Activated CD4-positive, alpha-beta memory T cell treated with anti-CD3 and anti-CD28 coated beads for 36 hours (primary cell): Measurements from ENCODE around the gene HDHD5. TPM values are rescaled to one million over a fixed set of nuclear protein-coding genes. Genes with fewer than 3 reads are reported as not detected.

Experiments
- CTCF ChIA-PET: fragments of 350-600 bp; sonication (Branson Sonifier 250); formaldehyde crosslinking; loops from one replicate; lab custom pipeline; 2021; ENCODE audit warnings: antibody characterized with exemption, inconsistent platforms; lab: Charles Lee
- POLR2A ChIA-PET: fragments of 350-600 bp; sonication (Branson Sonifier 250); formaldehyde crosslinking; loops from one replicate; lab custom pipeline; 2021; ENCODE audit warnings: antibody characterized with exemption; lab: Charles Lee
- DNase-seq: peaks from one replicate; pipeline ENCODE4 v3.0.0-alpha.2; 2020
- H3K27ac Mint-ChIP-seq: one replicate; pipeline ENCODE4 v1.8.0; 2021; ENCODE audit warnings: mixed read lengths
- H3K27me3 Mint-ChIP-seq: one replicate; pipeline ENCODE4 v1.8.0; 2021; ENCODE audit warnings: mixed read lengths
- H3K36me3 Mint-ChIP-seq: one replicate; pipeline ENCODE4 v1.8.0; 2021; ENCODE audit warnings: mixed read lengths
- H3K4me1 Mint-ChIP-seq: one replicate; pipeline ENCODE4 v1.8.0; 2021; ENCODE audit warnings: low read depth, mixed read lengths
- H3K4me3 Mint-ChIP-seq: one replicate; pipeline ENCODE4 v1.8.0; 2021; ENCODE audit warnings: mild to moderate bottlenecking, mixed read lengths
- H3K9me3 Mint-ChIP-seq: one replicate; pipeline ENCODE4 v1.8.0; 2021; ENCODE audit warnings: mixed read lengths
- intact Hi-C: fragments of 100-400 bp; cut with micrococcal nuclease; formaldehyde crosslinking; loops from one replicate; pipeline ENCODE4 v1.15.1; 2023
- total RNA-seq, 2 experiments: library from RNA; stranded (reverse); gene quantifications; one replicate each; pipeline ENCODE4 v1.2.3, GENCODE V29; 2021

Gene HDHD5
- total RNA-seq, 2 experiments from 2014 or later, result 42.2 to 42.9 TPM

DNA sequence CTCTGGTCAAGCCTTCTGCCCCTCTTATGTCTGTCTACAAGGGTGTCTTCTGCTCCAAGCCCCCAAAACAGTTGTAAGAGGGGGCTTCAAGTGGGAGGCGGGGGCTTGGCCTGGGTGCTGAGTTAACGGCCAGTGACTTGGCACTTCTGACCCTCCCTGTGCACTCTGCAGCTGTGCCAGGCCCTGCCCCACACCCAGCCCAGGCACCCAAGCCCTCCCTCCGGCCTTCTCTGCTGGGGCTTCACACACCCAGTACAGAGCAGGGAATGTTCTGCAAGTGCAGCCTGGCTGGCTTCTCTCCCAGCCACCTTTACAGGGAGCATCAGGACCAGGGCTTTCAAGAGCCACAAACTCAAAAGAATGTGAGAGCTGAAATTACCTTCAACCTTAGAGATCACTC lies 41.7 kb downstream of the HDHD5 start:
- Mint-ChIP-seq H3K4me1 (peaks cover 44% of the 10 kb centered on the region), H3K4me3 (no peak overlapping the region), H3K9me3 (no peaks in the 10 kb centered on the region), H3K27me3 (peaks cover 10% of the 10 kb centered on the region), H3K36me3 (no peaks in the 10 kb centered on the region), H3K27ac (peak overlapping the region; percentile 35)
- ChIA-PET CTCF (interaction anchor here (1.2 to 3.7 kb wide), 3 partner anchors 10 to 384 kb away, joined by 3 to 18 read pairs (median 6); no protein-coding TSS in a partner anchor), POLR2A (no interaction called here)
- DNase-seq, result no peak
- intact Hi-C loops, result loop anchor here (2.0 to 5.0 kb wide), 3 partner anchors 31 to 55 kb away; no protein-coding TSS in a partner anchor

DNA sequence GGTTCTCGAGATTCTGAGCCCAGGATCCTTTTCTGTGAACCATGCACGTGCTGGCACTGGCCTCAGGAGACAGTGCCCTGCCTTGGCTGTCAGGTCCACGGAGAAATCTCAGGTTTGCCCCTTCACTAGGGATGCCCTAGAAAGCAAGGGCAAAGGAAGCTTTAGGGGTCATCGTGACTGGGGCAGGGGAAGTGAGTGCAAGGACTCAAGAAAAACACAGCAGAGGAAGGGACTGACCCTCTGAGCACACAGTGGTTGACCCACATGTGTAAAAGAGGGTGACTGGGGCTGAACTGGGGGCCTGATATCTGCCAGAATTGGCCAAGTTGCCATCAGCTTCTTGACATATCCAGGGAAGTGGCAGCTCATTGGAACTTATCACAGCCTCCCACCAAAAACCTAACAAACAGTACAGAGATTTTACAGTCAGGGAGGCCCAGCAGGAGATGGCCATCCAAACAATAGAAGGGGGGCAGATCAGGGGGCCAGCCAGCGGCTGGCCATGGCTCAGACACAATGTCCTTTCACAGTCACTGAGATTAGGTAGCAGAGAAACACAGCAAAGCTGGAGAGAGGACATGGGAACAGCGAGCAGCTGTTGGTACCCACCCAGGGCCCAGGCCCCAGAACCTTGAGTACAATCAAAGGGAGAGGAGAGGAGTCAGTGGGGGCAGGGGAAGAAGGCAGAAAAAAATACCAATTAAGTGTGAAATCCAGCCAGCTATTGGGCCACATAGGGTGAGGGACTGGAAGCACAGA lies 42.3 kb downstream of the HDHD5 start:
- Mint-ChIP-seq H3K9me3 (no peaks in the 10 kb centered on the region), H3K27ac (peak overlapping the region; percentile 46), H3K36me3 (no peaks in the 10 kb centered on the region), H3K27me3 (peaks cover 5% of the 10 kb centered on the region), H3K4me3 (no peak overlapping the region), H3K4me1 (peaks cover 44% of the 10 kb centered on the region)
- POLR2A ChIA-PET, result no interaction called here
- intact Hi-C loops, result loop anchor here (2.0 to 5.0 kb wide), 3 partner anchors 30 to 56 kb away; no protein-coding TSS in a partner anchor
- CTCF ChIA-PET, result interaction anchor here (2.1 to 3.7 kb wide), 2 partner anchors 10 to 55 kb away, joined by 6 to 18 read pairs; no protein-coding TSS in a partner anchor
- DNase-seq, result no peak

DNA sequence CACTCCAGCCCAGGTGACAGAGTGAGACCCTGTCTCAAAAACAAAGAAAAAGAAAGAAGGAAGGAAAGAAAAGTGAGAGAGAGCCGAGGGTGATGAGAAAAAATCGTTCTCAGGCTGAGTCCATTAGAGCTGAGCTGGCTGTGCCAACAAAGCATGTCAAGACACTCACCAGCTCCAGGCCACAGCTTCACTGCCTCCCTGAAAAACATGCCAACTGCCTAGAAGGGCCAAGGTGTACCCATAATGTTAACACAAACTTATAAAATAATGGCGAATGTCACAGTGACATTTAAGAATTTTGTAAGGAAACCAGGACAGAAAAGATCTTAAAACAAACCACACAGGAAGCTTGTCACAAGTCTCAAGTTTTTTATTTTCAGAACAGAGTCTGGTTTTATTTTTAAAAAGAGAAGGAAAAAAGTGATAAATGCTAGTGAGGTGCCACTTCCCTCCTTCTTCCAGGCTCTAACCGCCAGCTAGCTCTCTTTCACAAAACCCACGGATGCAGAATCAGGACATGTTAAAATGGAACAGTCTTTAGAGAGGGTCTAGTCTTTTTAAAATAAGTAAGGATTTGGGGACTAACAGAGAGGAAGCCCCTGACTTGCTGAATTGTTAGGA lies 43.0 kb downstream of the HDHD5 start:
- Mint-ChIP-seq H3K9me3 (no peaks in the 10 kb centered on the region), H3K27me3 (peaks cover 1% of the 10 kb centered on the region), H3K4me1 (peaks cover 44% of the 10 kb centered on the region), H3K4me3 (no peak overlapping the region), H3K36me3 (no peaks in the 10 kb centered on the region), H3K27ac (peak overlapping the region; percentile 57)
- DNase-seq, result no peak
- ChIA-PET CTCF (interaction anchor here (2.1 to 3.7 kb wide), 2 partner anchors 9 to 56 kb away, joined by 6 to 18 read pairs; no protein-coding TSS in a partner anchor), POLR2A (interaction anchor here (0.7 kb wide), 1 partner anchor 22 kb away, joined by 6 read pairs; no protein-coding TSS in a partner anchor)
- intact Hi-C loops, result loop anchor here (2.0 to 5.0 kb wide), 3 partner anchors 29 to 56 kb away; no protein-coding TSS in a partner anchor

DNA sequence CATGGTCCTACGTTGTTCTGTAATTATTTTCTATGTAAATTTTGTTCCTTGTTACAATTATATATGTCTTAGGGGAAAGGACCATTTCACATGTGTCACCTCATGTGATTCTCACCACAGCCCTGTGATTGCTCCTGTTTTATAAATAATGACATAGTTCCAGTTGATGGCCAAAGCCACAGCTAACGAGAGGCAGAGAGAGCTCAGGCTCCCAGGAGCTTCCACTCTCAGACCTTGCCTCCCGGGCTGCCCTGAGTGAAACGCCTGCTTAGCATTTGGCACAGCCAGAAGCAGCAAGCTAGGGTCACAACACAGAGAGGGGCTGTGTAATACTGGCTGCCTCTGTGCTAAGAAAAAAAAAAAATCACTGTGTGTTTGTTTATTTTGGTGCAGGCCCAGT lies 43.8 kb downstream of the HDHD5 start:
- Mint-ChIP-seq H3K4me3 (no peak overlapping the region), H3K27me3 (peaks cover 1% of the 10 kb centered on the region), H3K27ac (no peak overlapping the region), H3K4me1 (peaks cover 44% of the 10 kb centered on the region), H3K9me3 (no peaks in the 10 kb centered on the region), H3K36me3 (no peaks in the 10 kb centered on the region)
- ChIA-PET POLR2A (interaction anchor here (0.7 kb wide), 1 partner anchor 21 kb away, joined by 6 read pairs; no protein-coding TSS in a partner anchor), CTCF (interaction anchor here (0.7 to 3.7 kb wide), 2 partner anchors 55 to 57 kb away, joined by 3 to 18 read pairs; no protein-coding TSS in a partner anchor)
- intact Hi-C loops, result loop anchor here (5.0 kb wide), 2 partner anchors 38 to 57 kb away; no protein-coding TSS in a partner anchor
- DNase-seq, result no peak

DNA sequence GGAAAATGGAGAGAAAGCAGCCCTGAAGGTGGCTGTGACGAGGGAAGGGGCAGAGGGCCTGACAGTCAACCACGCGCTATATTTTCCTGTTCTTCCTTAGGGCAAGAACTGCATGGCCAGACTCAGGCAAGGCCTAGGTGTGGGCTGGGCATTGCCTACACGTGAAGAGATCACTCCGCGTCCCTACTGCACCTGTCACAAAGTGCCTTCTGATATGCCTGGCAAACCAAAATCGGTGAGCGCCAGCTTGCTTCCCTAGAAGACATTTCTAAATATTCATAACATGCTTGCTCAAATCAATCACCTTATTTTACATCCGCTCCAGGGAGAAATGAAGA lies 44.2 kb downstream of the HDHD5 start:
- no peak for DNase-seq
- ChIA-PET POLR2A (no interaction called here), CTCF (interaction anchor here (0.7 kb wide), 1 partner anchor 54 kb away, joined by 3 read pairs; no protein-coding TSS in a partner anchor)
- Mint-ChIP-seq H3K27me3 (peaks cover under 1% of the 10 kb centered on the region), H3K36me3 (peaks cover 1% of the 10 kb centered on the region), H3K4me1 (peaks cover 44% of the 10 kb centered on the region), H3K9me3 (no peaks in the 10 kb centered on the region), H3K27ac (no peak overlapping the region), H3K4me3 (no peak overlapping the region)
- intact Hi-C loops, result loop anchor here (5.0 kb wide), 2 partner anchors 38 to 57 kb away; no protein-coding TSS in a partner anchor

DNA sequence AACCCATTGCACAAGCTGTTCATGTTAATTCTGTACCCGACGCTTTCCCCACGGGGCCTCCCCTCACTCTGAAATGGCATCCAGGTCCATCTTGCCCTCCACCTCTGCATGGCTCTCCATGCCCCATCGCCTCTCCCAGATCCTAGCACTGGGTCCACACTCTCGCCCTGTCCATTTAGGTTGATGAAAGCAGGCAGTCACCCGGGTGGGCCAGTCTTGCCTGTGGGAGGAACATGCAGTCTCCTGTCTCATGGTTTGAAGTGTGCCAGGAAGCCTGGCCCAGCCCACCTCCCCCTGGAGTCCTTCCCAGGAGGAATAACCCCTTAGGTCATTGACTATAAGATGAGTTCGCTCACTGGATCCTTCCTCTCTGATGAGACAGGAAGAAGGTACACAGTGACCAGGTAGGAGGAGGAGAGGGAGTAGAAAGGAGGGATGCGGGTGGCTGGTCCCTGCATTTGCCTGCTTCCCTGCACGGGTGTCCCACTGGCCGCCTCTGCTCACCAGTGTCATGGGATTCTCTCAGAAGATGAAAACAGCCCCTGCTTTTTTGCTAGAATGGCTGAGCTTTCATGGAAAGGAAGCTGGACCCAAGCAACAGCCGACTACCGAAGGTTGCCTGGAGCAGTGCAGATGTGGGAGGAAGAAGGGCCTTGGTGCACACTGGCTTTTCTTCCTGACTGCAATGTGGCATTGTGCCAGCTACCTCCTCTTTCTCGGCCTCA lies 44.7 kb downstream of the HDHD5 start:
- POLR2A ChIA-PET, result no interaction called here
- intact Hi-C loops, result no loop called here
- CTCF ChIA-PET, result interaction anchor here (0.7 kb wide), 1 partner anchor 54 kb away, joined by 3 read pairs; no protein-coding TSS in a partner anchor
- Mint-ChIP-seq H3K4me1 (peaks cover 44% of the 10 kb centered on the region), H3K36me3 (peaks cover 3% of the 10 kb centered on the region), H3K27ac (no peak overlapping the region), H3K9me3 (no peaks in the 10 kb centered on the region), H3K27me3 (no peaks in the 10 kb centered on the region), H3K4me3 (no peak overlapping the region)
- no peak for DNase-seq

DNA sequence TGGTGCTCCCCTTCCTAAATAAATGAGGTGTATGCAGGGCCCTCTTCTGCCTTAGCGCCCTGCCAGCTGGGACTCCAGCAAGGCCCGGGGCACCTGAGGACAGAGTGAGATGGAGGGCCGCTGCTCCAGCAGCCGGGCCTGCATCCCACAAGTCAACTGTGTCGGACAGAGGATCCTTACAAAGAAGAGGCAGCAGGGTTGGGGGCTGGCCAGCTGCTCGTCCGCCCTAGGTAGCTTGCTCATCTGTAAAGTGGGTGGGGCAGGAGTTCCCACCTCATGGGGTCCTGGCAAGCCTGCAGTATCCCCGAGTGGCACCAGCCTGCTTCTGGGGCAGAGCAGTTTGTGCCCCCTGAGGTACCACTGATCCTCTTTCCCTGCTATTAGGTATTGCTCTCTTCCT lies 45.5 kb downstream of the HDHD5 start:
- CTCF ChIA-PET, result interaction anchor here (1.0 kb wide), 1 partner anchor 58 kb away, joined by 3 read pairs; no protein-coding TSS in a partner anchor
- Mint-ChIP-seq H3K27ac (no peak overlapping the region), H3K27me3 (no peaks in the 10 kb centered on the region), H3K9me3 (no peaks in the 10 kb centered on the region), H3K36me3 (peaks cover 3% of the 10 kb centered on the region), H3K4me3 (no peak overlapping the region), H3K4me1 (peaks cover 38% of the 10 kb centered on the region)
- POLR2A ChIA-PET, result no interaction called here
- intact Hi-C loops, result no loop called here
- no peak for DNase-seq

DNA sequence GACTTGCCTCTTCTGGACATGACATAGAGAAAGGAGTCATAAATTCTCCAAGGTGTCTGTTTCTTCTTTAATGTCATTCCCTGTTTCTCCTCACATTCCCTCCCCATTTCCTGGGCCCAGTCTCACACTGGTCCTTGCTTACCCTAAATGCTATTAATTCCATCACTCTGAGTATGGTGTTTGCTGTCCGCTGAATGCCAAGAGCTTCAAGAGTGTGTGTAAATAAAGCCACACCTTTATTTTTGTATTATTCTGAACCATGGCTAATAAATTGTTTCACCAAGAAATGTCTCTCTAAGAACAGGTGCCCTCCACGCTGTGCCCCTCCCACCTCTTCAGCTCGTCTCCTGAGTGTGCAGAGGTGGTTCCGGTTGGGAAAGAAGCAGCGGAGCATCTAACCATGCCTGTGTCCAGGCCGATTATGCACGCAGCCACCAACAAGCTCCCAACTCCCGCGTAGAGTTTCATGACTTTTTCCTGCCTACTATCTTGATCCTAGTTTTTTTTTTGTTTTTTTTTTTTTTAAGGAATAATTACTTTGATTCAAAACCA lies 46.5 kb downstream of the HDHD5 start:
- Mint-ChIP-seq H3K4me1 (peaks cover 30% of the 10 kb centered on the region), H3K36me3 (peaks cover 6% of the 10 kb centered on the region), H3K9me3 (no peaks in the 10 kb centered on the region), H3K4me3 (no peak overlapping the region), H3K27ac (no peak overlapping the region), H3K27me3 (no peaks in the 10 kb centered on the region)
- DNase-seq, result no peak
- ChIA-PET CTCF (interaction anchor here (0.6 to 1.0 kb wide), 2 partner anchors 49 to 59 kb away, joined by 3 read pairs; no protein-coding TSS in a partner anchor), POLR2A (interaction anchor here (0.6 kb wide), 1 partner anchor 561 kb away, joined by 3 read pairs; no protein-coding TSS in a partner anchor)
- intact Hi-C loops, result no loop called here

DNA sequence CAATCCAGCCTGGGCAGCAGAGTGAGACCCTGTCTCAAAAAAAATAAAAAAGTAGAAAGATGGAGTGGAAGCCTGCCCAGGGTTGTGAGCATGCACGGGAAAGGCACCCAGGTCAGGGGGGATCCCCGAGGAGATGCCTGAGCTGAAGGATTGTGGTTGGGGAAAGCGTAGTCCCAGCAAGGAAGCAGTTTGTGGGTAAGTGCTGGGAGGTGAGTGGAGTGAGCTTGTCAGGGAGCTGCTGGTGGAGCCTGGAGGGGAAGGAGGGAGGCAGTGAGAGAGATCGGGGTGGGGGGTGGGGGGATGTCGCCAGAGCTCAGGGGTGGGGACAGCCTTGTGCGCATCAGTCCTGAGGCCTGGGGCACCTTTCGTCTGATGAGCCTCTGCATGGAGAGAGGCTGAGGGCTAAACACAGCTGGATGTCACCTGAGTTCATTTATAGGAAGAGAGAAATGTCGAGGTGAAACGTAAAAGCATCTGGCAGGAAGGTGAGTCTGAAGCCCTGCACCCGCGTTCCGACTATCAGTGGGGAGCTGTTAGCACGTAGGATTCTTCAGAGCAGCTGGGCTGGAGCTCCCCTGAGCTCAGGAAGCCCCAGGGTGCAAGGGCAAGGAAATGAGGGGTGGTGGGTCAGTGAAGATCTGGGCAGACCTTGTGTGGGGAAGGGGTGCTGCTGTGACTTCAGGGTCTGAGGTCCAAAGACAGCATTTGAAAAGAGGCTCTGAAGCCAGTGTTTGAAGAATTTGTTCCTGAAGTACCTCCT lies 48.1 kb downstream of the HDHD5 start:
- H3K4me3 Mint-ChIP-seq, result no peak overlapping the region
- POLR2A ChIA-PET, result no interaction called here
- CTCF ChIA-PET, result interaction anchor here (0.6 kb wide), 1 partner anchor 933 kb away, joined by 4 read pairs; no protein-coding TSS in a partner anchor
- H3K36me3 Mint-ChIP-seq, result peaks cover 15% of the 10 kb centered on the region
- no peak for DNase-seq
- intact Hi-C loops, result no loop called here
- peaks cover 30% of the 10 kb centered on the region for H3K4me1 Mint-ChIP-seq
- H3K27me3 Mint-ChIP-seq, result no peaks in the 10 kb centered on the region
- H3K27ac Mint-ChIP-seq, result no peak overlapping the region
- H3K9me3 Mint-ChIP-seq, result no peaks in the 10 kb centered on the region

DNA sequence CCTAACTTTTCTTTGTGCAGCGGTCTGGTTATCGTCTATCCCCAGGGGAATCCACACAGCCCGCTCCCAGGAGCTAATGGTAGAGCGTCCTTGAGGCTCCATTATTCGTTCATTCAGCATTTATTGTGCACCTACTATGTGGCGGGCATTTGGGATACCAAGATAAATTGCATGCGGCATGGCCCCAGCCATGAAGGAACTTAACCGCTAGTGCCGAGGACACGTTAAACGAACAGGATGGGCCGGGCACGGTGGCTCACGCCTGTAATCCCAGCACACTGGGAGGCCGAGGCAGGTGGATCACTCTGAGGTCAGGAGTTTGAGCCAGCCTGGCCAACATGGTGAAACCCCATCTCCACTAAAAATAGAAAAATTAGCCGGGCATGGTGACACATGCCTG lies 49.1 kb downstream of the HDHD5 start:
- Mint-ChIP-seq H3K36me3 (peaks cover 19% of the 10 kb centered on the region), H3K9me3 (no peaks in the 10 kb centered on the region), H3K27ac (no peak overlapping the region), H3K4me3 (no peak overlapping the region), H3K27me3 (no peaks in the 10 kb centered on the region), H3K4me1 (peaks cover 25% of the 10 kb centered on the region)
- intact Hi-C loops, result no loop called here
- ChIA-PET POLR2A (no interaction called here), CTCF (interaction anchor here (2.4 kb wide), 1 partner anchor 62 kb away, joined by 6 read pairs; no protein-coding TSS in a partner anchor)
- DNase-seq, result no peak
